Measurements from ENCODE around the gene RNASE2.
A peak's percentile ranks its signal among the peaks of the same experiment; 100 is the strongest.
"Not testable (repeated sequence)": the region's sequence is repeated elsewhere in the genome, so short reads cannot be mapped to it uniquely, and the experiment has no call there.

Gene RNASE2

DNA sequence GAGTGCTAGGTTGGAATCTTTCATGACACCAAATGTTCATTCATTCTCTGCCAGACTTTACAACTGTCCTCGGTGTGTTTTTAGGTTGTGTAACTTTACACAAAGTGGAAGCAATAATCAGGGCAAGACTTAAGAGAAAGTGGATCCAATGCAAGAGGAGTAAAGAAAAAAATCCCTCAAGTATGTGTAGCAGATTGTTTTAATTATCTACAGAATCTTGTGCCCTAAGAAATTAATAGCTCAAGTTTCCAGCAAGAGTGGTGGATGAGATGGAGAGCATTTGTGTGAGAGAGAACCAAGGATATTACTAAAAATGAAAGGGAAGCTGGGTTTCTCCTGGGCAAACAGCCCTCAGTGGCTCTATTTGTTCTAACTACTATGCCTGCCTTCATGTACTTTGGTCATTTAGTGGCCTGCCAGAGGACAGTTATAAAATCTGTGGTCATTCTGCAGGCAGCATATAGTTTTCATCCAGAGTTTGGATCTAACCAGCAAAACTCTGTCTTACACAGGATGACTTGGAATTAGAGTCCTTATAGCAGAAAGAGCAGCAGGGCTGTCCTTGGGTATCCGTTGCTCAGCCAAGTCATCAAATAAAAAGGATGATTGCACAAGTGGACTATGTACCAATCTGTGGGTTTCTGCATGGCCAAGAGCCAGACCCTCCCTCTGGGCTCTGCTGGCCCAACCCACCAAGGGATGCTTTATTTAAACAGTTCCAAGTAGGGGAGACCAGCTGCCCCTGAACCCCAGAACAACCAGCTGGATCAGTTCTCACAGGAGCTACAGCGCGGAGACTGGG, at the start of gene RNASE2:
Gene RNASE2, plus strand, starts transcription at position 752 of the 802 bp plus-strand sequence. CDS start 285 bp downstream, outside the sequence.
- H3K4me3 ChIP-seq (replicated peaks in 1 of 2; ENCODE audit: low read depth in 2 of 2, low read length in 2 of 2); DNase-seq (ENCODE audit: low read depth in 2 of 2): not testable (repeated sequence)

DNA sequence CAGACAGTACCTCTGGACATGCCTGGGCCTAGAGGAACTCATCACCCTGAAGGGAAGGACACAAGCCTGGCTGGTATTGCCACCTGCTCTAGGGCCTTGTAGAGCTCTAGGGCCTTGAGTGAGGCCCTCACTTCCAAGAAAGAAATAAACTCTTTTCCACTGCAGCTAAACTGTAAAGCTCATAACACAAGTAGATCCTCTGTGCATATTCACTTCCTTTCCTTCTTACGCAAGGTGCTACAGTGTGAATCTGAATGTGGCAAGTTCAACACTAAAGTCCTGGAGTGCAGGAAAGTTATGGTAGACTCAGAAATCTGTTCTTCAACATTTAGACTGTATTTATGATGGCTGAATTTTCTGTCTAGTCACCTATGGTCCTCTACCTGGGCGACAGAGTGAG, 49.6 kb upstream of the RNASE2 start:
- H3K4me3 ChIP-seq (replicated peaks in 1 of 2; ENCODE audit: low read depth in 2 of 2, low read length in 2 of 2), result no peak overlapping the region
- TF ChIP-seq, protein P1, sequence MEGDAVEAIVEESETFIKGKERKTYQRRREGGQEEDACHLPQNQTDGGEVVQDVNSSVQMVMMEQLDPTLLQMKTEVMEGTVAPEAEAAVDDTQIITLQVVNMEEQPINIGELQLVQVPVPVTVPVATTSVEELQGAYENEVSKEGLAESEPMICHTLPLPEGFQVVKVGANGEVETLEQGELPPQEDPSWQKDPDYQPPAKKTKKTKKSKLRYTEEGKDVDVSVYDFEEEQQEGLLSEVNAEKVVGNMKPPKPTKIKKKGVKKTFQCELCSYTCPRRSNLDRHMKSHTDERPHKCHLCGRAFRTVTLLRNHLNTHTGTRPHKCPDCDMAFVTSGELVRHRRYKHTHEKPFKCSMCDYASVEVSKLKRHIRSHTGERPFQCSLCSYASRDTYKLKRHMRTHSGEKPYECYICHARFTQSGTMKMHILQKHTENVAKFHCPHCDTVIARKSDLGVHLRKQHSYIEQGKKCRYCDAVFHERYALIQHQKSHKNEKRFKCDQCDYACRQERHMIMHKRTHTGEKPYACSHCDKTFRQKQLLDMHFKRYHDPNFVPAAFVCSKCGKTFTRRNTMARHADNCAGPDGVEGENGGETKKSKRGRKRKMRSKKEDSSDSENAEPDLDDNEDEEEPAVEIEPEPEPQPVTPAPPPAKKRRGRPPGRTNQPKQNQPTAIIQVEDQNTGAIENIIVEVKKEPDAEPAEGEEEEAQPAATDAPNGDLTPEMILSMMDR (IDR thresholded peaks at IDR 0.05; ENCODE audit: low read depth, low read length), result no peak
- no peak for DNase-seq (ENCODE audit: low read depth in 2 of 2)

GRCh38 chr14:20907214-20907613, 48.1 kb upstream of the RNASE2 start:
- H3K4me3 ChIP-seq (replicated peaks in 1 of 2; ENCODE audit: low read depth in 2 of 2, low read length in 2 of 2), result no peak overlapping the region
- DNase-seq (ENCODE audit: low read depth in 2 of 2), result no peak
- TF ChIP-seq, protein P1 (IDR thresholded peaks at IDR 0.05; ENCODE audit: low read depth, low read length), result no peak

GRCh38 chr14:20910822-20911221, 44.5 kb upstream of the RNASE2 start:
- H3K4me3 ChIP-seq (replicated peaks in 1 of 2; ENCODE audit: low read depth in 2 of 2, low read length in 2 of 2); DNase-seq (ENCODE audit: low read depth in 2 of 2): not testable (repeated sequence)

DNA sequence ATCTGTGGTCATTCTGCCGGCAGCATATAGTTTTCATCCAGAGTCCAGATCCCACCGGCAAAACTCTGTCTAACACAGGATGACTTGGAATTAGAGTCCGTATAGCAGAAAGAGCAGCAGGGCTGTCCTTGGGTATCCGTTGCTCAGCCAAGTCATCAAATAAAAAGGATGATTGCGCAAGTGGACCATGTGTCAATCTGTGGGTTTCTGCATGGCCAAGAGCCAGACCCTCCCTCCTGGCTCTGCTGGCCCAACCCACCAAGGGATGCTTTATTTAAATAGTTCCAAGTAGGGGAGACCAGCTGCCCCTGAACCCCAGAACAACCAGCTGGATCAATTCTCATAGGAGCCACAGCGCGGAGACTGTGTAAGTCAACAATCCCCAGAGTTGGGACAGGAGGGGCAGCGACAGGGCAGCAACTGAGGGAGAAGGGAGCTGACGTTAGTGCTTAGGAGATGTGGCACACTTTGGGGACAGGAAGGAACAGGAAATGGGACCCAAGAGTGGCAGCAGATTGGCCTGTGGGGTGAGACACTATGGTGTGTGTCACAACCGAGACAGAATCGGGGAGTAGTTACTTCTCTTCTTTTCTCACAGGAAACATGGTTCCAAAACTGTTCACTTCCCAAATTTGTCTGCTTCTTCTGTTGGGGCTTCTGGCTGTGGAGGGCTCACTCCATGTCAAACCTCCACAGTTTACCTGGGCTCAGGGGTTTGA, 36.1 kb upstream of the RNASE2 start:
- DNase-seq (ENCODE audit: low read depth in 2 of 2), result peak in 1 of 2 donors; percentile 1
- H3K4me3 ChIP-seq (replicated peaks in 1 of 2; ENCODE audit: low read depth in 2 of 2, low read length in 2 of 2), result not testable (repeated sequence)

GRCh38 chr14:20923766-20924297, 31.5 kb upstream of the RNASE2 start:
- H3K4me3 ChIP-seq (replicated peaks in 1 of 2; ENCODE audit: low read depth in 2 of 2, low read length in 2 of 2), result not testable (repeated sequence)
- peak in 1 of 2 donors; percentile 26 for DNase-seq (ENCODE audit: low read depth in 2 of 2)

- no peak overlapping the region for H3K4me3 ChIP-seq (replicated peaks in 1 of 2; ENCODE audit: low read depth in 2 of 2, low read length in 2 of 2)
- TF ChIP-seq, protein P1 (IDR thresholded peaks at IDR 0.05; ENCODE audit: low read depth, low read length), result peak; percentile 66
- DNase-seq (ENCODE audit: low read depth in 2 of 2), result peak; percentile 18 to 29
These were observed 21.0 kb upstream of the RNASE2 start for GRCh38 chr14:20934148-20934762.

GRCh38 chr14:20935303-20935984, 19.8 kb upstream of the RNASE2 start:
- TF ChIP-seq, protein P1 (IDR thresholded peaks at IDR 0.05; ENCODE audit: low read depth, low read length), result no peak
- H3K4me3 ChIP-seq (replicated peaks in 1 of 2; ENCODE audit: low read depth in 2 of 2, low read length in 2 of 2), result no peak overlapping the region
- DNase-seq (ENCODE audit: low read depth in 2 of 2), result no peak

DNA sequence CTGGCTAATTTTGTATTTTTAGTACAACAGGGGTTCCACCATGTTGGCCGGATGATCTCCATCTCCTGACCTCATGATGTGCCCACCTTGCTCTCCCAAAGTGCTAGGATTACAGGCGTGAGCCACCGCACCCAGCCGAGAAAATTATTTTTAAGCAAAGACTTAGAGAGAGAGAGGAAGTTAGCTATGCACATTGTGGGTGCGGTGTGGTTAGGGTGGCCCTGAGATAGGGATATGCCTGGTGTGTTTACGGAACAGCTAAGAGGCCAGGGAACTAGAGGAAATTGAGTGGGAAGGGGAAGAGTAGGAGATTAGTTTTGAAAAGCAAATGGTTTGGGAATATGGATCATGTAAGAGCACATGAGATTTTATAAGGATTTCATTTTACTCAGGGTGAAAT, 10.1 kb upstream of the RNASE2 start:
- not testable (repeated sequence) for DNase-seq (ENCODE audit: low read depth in 2 of 2)

DNA sequence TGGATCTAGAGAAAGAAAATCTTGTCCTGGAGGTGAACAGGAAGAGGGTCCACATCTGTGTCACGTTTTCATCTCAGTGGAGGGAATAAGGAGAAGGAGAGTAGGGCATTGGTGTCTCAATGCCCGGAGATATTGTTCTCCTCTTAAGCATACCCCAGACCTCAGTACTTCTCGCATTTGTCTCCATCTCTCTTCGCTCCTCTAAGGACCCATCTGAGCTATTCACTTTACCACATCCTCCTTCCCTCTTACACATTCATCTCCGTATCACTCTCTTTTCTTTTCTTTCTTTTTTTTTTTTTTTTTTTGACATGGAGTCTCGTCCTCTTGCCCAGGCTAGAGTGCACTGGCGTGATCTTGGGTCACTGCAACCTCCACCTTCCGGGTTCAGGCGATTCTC, 8.6 kb upstream of the RNASE2 start:
- not testable (repeated sequence) for DNase-seq (ENCODE audit: low read depth in 2 of 2)

More for the DNA sequence above, 10.1 kb upstream of the RNASE2 start:
- H3K4me3 ChIP-seq (replicated peaks in 1 of 2; ENCODE audit: low read depth in 2 of 2, low read length in 2 of 2), result not testable (repeated sequence)

GRCh38 chr14:20955538-20955873, 219 bp downstream of the RNASE2 start:
- not testable (repeated sequence) for DNase-seq (ENCODE audit: low read depth in 2 of 2); H3K4me3 ChIP-seq (replicated peaks in 1 of 2; ENCODE audit: low read depth in 2 of 2, low read length in 2 of 2)

More for the DNA sequence above, 8.6 kb upstream of the RNASE2 start:
- H3K4me3 ChIP-seq (replicated peaks in 1 of 2; ENCODE audit: low read depth in 2 of 2, low read length in 2 of 2), result not testable (repeated sequence)
